Glutamatergic neuron (in vitro differentiated cells): Measurements from ENCODE around the gene C16orf89. TPM values are rescaled to one million over a fixed set of nuclear protein-coding genes. Genes with fewer than 3 reads are reported as not detected.
"Not testable (repeated sequence)": the region's sequence is repeated elsewhere in the genome, so short reads cannot be mapped to it uniquely, and the experiment has no call there.

ENCODE experiments used
- DNase-seq: peaks from one replicate; pipeline ENCODE4 v3.0.0; 2022
- H3K27ac Mint-ChIP-seq: one replicate; pipeline ENCODE4 v1.8.0; 2020; ENCODE audit warnings: mild to moderate bottlenecking, mixed read lengths, inconsistent platforms; ENCODE audit not compliant: unreplicated experiment
- H3K27me3 Mint-ChIP-seq: one replicate; pipeline ENCODE4 v1.8.0; 2020; ENCODE audit warnings: mild to moderate bottlenecking, moderate library complexity, mixed read lengths, inconsistent platforms; ENCODE audit not compliant: unreplicated experiment
- H3K36me3 Mint-ChIP-seq: one replicate; pipeline ENCODE4 v1.8.0; 2020; ENCODE audit warnings: mild to moderate bottlenecking, mixed read lengths, inconsistent platforms; ENCODE audit not compliant: unreplicated experiment
- H3K4me1 Mint-ChIP-seq: one replicate; pipeline ENCODE4 v1.8.0; 2020; ENCODE audit warnings: mild to moderate bottlenecking, low read depth, mixed read lengths, inconsistent platforms; ENCODE audit not compliant: unreplicated experiment
- H3K4me3 Mint-ChIP-seq: one replicate; pipeline ENCODE4 v1.8.0; 2020; ENCODE audit warnings: mild to moderate bottlenecking, mixed read lengths, inconsistent platforms; ENCODE audit not compliant: unreplicated experiment
- H3K9me3 Mint-ChIP-seq: one replicate; pipeline ENCODE4 v1.8.0; 2020; ENCODE audit warnings: mild to moderate bottlenecking, moderate library complexity, mixed read lengths, inconsistent platforms; ENCODE audit not compliant: unreplicated experiment
- total RNA-seq: library from RNA; stranded (reverse); fragmentation: NEBNext Ultra II Directional; extraction: Animal tissue kit (Norgen Biotek cat#: 25700); gene quantifications from one replicate; pipeline ENCODE4 v1.2.1, GENCODE V29; 2021; ENCODE audit not compliant: unreplicated experiment
- TF ChIP-seq, protein P1 (sequence below): fragments of 200-600 bp; sonication (generic); IDR thresholded peaks from one replicate; pipeline ENCODE4 v1.5.0; 2021; ENCODE audit not compliant: partially characterized antibody, unreplicated experiment

Gene C16orf89
- total RNA-seq, 1 donor from 2014 or later: not detected

DNA sequence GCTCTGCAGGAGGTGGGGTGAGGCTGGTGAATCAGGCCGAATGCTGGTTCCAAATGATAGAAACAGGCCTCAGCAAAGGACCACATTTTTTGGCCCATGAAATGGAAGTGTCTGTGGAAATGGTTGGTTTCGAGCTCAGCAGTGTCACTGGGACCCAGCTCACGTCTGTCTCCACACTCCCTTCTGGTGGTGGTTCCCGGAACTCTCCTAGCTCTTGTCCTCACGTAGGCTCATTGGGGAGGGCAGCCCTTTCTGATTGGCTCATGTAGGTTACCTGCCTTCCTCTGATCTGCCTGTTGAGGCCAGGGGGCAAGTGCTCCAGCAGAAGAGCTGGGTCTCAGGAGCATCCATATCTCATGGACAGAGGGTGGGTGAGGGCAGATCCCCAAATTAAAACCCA lies 9.9 kb upstream of the C16orf89 start:
- DNase-seq: no peak
- H3K9me3 Mint-ChIP-seq: no peaks in the 10 kb centered on the region
- H3K27ac Mint-ChIP-seq: no peak overlapping the region
- TF ChIP-seq, protein P1, sequence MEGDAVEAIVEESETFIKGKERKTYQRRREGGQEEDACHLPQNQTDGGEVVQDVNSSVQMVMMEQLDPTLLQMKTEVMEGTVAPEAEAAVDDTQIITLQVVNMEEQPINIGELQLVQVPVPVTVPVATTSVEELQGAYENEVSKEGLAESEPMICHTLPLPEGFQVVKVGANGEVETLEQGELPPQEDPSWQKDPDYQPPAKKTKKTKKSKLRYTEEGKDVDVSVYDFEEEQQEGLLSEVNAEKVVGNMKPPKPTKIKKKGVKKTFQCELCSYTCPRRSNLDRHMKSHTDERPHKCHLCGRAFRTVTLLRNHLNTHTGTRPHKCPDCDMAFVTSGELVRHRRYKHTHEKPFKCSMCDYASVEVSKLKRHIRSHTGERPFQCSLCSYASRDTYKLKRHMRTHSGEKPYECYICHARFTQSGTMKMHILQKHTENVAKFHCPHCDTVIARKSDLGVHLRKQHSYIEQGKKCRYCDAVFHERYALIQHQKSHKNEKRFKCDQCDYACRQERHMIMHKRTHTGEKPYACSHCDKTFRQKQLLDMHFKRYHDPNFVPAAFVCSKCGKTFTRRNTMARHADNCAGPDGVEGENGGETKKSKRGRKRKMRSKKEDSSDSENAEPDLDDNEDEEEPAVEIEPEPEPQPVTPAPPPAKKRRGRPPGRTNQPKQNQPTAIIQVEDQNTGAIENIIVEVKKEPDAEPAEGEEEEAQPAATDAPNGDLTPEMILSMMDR: no peak
- no peaks in the 10 kb centered on the region for H3K36me3 Mint-ChIP-seq
- peaks cover 2% of the 10 kb centered on the region for H3K4me1 Mint-ChIP-seq
- no peak overlapping the region for H3K4me3 Mint-ChIP-seq
- peaks cover 3% of the 10 kb centered on the region for H3K27me3 Mint-ChIP-seq

DNA sequence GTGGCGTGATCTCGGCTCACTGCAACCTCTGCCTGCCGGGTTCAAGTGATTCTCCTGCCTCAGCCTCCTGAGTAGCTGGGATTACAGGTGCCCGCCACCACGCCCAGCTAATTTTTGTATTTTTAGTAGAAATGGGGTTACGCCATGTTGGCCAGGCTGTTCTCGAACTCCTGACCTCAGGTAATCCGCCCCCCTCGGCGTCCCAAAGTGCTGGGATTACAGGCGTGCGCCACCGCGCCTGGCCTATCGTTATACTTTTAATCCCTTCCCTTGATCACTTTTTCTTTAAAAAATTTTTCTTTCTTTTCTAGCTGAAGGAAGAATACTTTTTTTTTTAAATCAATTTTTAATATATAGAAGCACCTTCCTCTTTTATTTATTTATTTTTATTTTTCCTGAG lies 8.0 kb upstream of the C16orf89 start:
- not testable (repeated sequence) for H3K4me3 Mint-ChIP-seq, DNase-seq, H3K36me3 Mint-ChIP-seq, H3K4me1 Mint-ChIP-seq, H3K9me3 Mint-ChIP-seq, H3K27me3 Mint-ChIP-seq, H3K27ac Mint-ChIP-seq

DNA sequence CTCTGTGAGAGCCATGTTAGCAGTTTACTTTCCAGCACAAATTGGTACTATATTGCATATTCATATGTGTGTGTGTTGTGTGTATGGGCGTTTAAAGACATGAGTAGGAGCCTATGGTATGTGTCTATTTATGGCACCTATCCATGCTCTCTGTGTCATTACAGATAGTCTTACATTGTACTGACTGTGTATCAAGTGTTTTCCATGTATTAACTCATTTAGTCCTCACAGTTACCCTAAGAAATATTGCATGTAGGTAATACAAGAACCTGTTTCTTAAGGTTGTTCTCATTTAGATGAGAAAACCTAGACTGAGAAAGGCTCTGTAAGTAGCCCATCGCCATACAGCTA lies 7.5 kb upstream of the C16orf89 start:
- TF ChIP-seq, protein P1: no peak

DNA sequence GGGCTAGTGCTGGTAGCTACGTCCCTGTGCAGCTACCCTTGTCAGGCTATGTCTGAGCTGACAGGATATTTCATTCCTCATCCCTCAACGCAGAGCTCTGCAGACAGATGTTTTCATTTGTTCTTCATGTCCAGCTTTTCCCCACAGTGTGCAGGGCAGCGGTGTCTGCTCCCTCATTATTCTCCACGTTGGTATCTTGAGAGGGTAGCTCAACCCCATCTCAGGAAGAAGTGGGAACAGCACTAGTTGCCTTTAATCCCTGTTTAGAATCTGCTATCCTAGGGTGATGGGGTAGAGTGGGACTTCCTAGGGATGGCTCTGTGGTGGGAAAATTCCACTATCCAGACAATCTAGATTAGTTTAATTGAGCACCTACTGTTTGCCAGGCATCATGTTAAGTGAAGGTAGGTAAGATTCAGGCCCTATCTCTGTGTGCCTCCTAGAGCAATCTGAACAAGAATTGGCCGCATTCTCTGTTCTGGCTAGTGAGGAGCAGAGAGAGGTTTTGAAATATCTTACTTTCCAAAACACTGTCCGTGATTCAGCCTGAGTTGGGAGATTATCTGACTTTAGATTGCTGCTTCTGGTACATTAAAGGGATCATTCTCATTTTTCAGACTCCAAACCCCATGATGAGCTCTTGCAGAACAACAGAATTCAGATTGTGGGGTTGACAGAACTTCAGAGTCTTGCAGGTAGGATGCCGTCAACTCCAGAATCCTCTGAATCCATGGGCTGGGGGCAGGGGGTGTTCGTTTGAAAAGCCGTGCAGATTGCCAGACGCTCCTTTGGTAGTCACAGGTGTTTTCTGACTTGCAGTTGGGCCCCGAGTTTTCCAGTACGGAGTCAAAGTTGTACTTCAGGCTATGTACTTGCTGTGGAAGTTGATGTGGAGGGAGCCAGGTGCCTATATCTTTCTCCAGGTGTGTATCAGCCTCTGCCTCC lies 6.8 kb upstream of the C16orf89 start:
- TF ChIP-seq, protein P1: no peak
- Mint-ChIP-seq H3K9me3 (peaks cover 2% of the 10 kb centered on the region), H3K36me3 (no peaks in the 10 kb centered on the region), H3K27me3 (peaks cover 3% of the 10 kb centered on the region), H3K4me3 (peak overlapping the region; percentile 96), H3K27ac (peak overlapping the region; percentile 96), H3K4me1 (peaks cover 2% of the 10 kb centered on the region)
- no peak for DNase-seq

More for the DNA sequence above, 7.5 kb upstream of the C16orf89 start:
- H3K27ac Mint-ChIP-seq: no peak overlapping the region
- H3K4me1 Mint-ChIP-seq: peaks cover 2% of the 10 kb centered on the region
- H3K9me3 Mint-ChIP-seq: no peaks in the 10 kb centered on the region
- no peak for DNase-seq
- H3K36me3 Mint-ChIP-seq: no peaks in the 10 kb centered on the region
- H3K27me3 Mint-ChIP-seq: peaks cover 3% of the 10 kb centered on the region
- H3K4me3 Mint-ChIP-seq: peak overlapping the region; percentile 79

DNA sequence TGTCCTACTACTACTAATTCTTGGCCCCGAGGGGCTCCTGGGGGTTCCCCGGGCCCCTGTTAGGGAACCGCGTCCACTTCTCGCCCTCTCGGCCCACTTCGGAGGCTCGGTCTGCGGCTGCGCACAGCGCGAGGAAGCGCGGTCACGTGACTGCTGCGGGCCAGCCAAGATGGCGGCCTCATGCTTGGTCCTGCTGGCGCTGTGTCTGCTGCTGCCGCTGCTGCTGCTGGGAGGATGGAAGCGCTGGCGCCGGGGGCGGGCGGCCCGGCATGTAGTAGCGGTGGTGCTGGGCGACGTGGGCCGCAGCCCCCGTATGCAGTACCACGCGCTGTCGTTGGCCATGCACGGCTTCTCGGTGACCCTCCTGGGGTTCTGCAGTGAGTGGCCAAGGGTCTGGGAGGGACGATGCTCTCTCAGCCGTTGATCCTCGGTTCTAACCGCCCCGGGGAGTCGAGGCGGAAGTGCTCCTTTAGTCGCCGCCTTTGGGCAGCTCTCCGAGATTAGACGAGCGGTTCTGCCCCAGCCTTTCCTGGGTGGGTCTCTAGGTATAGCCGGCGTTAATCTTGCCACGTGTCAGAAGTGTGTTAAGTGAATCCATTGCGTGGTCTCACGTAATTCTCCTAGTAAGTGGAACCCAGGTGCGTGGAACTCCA lies 6.1 kb upstream of the C16orf89 start, which contains the start of gene ALG1:
Gene ALG1, plus strand, starts transcription at position 163 of the 653 bp plus-strand sequence. Its CDS starts 7 bp downstream, at position 170.
- Mint-ChIP-seq H3K4me3 (peak within 1 kb of the TSS; percentile 96), H3K27ac (peak within 1 kb of the TSS; percentile 96), H3K36me3 (no peaks in the 10 kb centered on the region), H3K27me3 (peaks cover 3% of the 10 kb centered on the region), H3K4me1 (peaks cover 2% of the 10 kb centered on the region), H3K9me3 (peaks cover 2% of the 10 kb centered on the region)
- TF ChIP-seq, protein P1: no peak
- DNase-seq: peak; percentile 92
